BJ (cell line): ENCODE measurements around the gene GRB10. TPM values are rescaled to one million over a fixed set of nuclear protein-coding genes. Genes with fewer than 3 reads are reported as not detected.

ENCODE experiments used
- CTCF ChIA-PET: fragments of 350-600 bp; formaldehyde crosslinking; extraction: SDS; loops from one replicate; lab custom pipeline; 2021; ENCODE audit warnings: antibody characterized with exemption, inconsistent platforms; lab: Yijun Ruan, JAX
- POLR2A ChIA-PET: fragments of 300-600 bp; sonication (Branson Sonifier 250); formaldehyde crosslinking; extraction: SDS; loops from one replicate; lab custom pipeline; 2021; ENCODE audit warnings: antibody characterized with exemption; lab: Charles Lee
- DNase-seq: peaks from one replicate; pipeline ENCODE4 v3.0.0-alpha.2; 2011; ENCODE audit warnings: low read depth
- H3K27me3 ChIP-seq: 2 replicates; pipeline ENCODE4 v1.6.0; 2011; ENCODE audit warnings: low read length; ENCODE audit not compliant: control insufficient read depth, insufficient read depth
- H3K36me3 ChIP-seq: 2 replicates; pipeline ENCODE4 v1.5.1; 2011; ENCODE audit warnings: low read length; ENCODE audit not compliant: control insufficient read depth, insufficient read depth
- H3K4me3 ChIP-seq: 2 replicates; pipeline ENCODE4 v1.5.1; 2011; ENCODE audit warnings: low read depth, mild to moderate bottlenecking, control low read depth, low read length
- CTCF ChIP-seq: IDR thresholded peaks from 2 replicates; pipeline ENCODE4 v1.5.1; 2011; ENCODE audit warnings: low read depth, mild to moderate bottlenecking, control low read depth, inconsistent platforms, low read length, moderate library complexity; ENCODE audit not compliant: insufficient read depth
- polyA plus RNA-seq: library from polyadenylated mRNA; depleted of rRNA; stranded (reverse); fragments of >200 nt; gene quantifications from 2 replicates; pipeline ENCODE4 v1.2.3, GENCODE V29; 2011

GRB10 gene
- polyA plus RNA-seq, 1 experiment: 8.5 TPM

- no peaks in the 10 kb centered on the region for H3K36me3 ChIP-seq
- no peak for DNase-seq
- POLR2A ChIA-PET: no interaction called here
Observed at GRCh38 chr7:50734246-50734645, 48.5 kb downstream of the GRB10 start.

DNA sequence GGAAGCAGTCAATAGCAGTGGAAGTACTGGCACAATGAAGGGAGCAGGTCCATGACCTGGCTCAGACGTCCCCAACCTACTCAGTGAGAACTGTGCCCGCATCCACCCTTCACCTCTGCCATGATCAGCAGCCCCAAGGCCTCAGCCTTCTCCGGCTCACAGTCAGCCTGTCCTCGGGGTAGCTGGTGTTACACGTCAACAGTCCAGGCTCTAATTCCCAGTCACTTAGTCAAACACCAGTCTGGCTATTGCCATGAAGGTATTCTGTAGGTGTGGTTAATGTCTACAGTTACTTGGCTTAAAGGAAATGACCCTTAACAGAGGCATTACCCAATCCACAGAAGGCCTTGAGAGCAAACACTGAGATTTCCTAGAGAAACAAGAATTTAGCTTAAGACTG, 49.1 kb downstream of the GRB10 start:
- DNase-seq: no peak
- TF ChIP-seq CTCF: no peak
- CTCF ChIA-PET: no interaction called here

More at GRCh38 chr7:50734246-50734645, 48.5 kb downstream of the GRB10 start:
- no peak overlapping the region for H3K4me3 ChIP-seq
- CTCF ChIA-PET: no interaction called here
- H3K27me3 ChIP-seq: no peaks in the 10 kb centered on the region
- no peak for TF ChIP-seq CTCF

DNA sequence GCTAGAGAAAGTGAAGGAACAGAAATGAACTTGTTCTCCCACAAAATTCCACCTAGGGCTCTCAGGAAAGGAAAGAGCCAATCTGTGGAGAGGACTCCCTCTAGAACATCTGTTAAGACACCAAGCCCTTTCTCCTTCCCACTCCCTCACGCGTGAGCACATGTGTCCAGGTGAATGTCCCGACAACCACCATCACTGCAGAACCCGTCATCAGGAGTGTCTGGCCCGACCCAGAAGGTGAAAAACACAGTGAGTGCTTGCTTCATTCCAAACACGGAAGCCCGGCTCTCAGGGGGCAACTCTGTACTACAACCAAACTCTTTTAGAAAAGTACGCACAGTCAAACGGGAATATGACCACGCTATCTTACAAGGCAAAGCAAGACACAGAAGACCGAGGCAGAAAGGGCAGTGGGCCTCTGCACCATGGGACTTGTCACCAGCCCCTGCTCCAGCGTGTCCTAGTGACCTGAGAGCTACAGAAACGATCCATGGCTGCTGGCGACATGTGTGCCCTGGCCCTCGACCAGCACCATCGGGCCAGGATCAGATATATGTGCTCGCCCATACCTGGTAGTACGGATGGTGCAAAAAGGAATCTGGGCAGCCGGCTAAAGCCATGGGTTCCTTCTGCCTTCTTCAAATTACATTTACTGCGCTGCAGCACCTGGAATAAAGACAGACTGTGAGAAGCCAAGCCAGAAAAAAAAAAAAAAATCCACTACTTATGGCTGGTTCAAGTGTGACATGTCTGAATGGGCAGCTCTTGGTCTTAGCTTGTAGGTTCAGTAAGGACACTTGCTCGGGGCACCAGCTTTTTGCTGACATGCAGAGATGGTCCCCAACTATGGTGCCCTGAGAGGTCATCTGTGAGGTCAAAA, 50.8 kb downstream of the GRB10 start:
- no peak overlapping the region for H3K4me3 ChIP-seq
- CTCF ChIA-PET: no interaction called here
- no peak for DNase-seq
- POLR2A ChIA-PET: no interaction called here
- H3K27me3 ChIP-seq: no peaks in the 10 kb centered on the region
- peaks cover 2% of the 10 kb centered on the region; the same call in 1 of the 2 replicates for H3K36me3 ChIP-seq
- TF ChIP-seq CTCF: no peak

More for the DNA sequence above, 49.1 kb downstream of the GRB10 start:
- POLR2A ChIA-PET: no interaction called here
- Histone ChIP-seq H3K27me3 (no peaks in the 10 kb centered on the region), H3K4me3 (no peak overlapping the region), H3K36me3 (no peaks in the 10 kb centered on the region)

DNA sequence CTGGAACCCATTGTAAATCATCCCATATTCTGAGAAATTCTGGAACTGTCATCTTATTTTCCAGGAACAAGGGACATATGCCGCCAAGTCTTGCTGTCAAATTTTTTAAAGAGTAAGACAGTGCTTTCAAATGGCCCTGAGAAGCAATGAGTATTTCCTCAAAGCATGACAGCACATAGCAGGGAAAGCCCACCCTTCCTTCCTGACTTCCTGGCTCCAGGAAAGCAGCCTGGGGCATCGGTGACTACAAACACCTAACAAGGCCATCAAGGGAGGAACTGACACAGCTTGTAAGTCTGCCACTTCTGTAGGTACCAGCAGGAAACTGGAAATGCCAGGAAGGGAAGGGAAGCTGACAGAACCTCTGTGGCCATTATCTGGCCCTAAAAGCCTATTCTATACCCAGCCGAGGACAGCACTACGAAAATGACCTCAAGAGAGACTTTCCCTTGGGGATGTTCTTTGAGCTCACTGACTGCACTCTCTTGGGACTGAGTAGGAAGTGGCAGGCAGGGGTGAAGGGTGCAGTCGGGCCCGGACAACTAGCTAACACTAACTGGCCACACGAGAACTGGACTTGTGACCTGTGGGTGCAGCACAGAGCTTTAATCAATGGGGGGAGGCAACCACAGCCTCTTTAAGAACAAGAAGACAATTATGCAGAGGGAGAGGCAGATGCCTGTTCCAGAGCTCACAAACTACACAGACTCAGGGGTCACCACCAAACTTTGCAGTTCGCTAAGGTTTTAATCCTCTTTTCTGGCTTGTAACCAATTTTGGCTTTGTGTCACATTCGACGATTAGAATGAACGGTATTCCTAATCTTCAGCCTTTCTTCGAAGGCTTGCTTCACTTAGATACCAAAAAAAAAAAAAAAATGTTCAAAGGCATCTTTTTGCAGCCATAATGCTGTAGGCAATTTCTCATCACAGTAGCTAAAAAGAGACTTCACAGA, 52.0 kb downstream of the GRB10 start:
- DNase-seq: no peak
- no peaks in the 10 kb centered on the region for H3K27me3 ChIP-seq
- POLR2A ChIA-PET: no interaction called here
- CTCF ChIA-PET: interaction anchor here (0.6 kb wide), 1 partner anchor 13 kb away, joined by 3 read pairs; no protein-coding TSS in a partner anchor
- no peak overlapping the region for H3K4me3 ChIP-seq
- TF ChIP-seq CTCF: no peak
- H3K36me3 ChIP-seq: peaks cover 2% of the 10 kb centered on the region; the same call in 1 of the 2 replicates
